Astrocyte of the spinal cord (primary cell): Measurements from ENCODE around the gene IFNG-AS1.

Experiments
- DNase-seq: peaks from one replicate; pipeline ENCODE4 v3.0.0; 2011; ENCODE audit warnings: low read depth, low spot score
- H3K4me3 ChIP-seq: 2 replicates; pipeline ENCODE4 v1.5.1; 2011; ENCODE audit warnings: low read depth, mild to moderate bottlenecking, low read length, moderate library complexity
- CTCF ChIP-seq: IDR thresholded peaks from 2 replicates; pipeline ENCODE4 v1.5.1; 2012; ENCODE audit warnings: low read depth, mild to moderate bottlenecking, low read length, inconsistent platforms
- in situ Hi-C: cut with HindIII; loops from 2 replicates; pipeline ENCODE4 v1.10.0; 2017; ENCODE audit warnings: low sequenced_read_pairs

IFNG-AS1 gene

GRCh38 chr12:67969134-67969802, 20.0 kb upstream of the IFNG-AS1 start:
- H3K4me3 ChIP-seq = no peak overlapping the region
- DNase-seq = no peak
- in situ Hi-C loops = no loop called here
- TF ChIP-seq CTCF = no peak

GRCh38 chr12:67977668-67978067, 11.6 kb upstream of the IFNG-AS1 start:
- in situ Hi-C loops = no loop called here
- no peak for DNase-seq
- TF ChIP-seq CTCF = no peak
- no peak overlapping the region for H3K4me3 ChIP-seq

- no peak overlapping the region for H3K4me3 ChIP-seq
- DNase-seq = no peak
- TF ChIP-seq CTCF = no peak
- in situ Hi-C loops = no loop called here
Measured at GRCh38 chr12:67980391-67980790, 8.9 kb upstream of the IFNG-AS1 start.

- TF ChIP-seq CTCF = no peak
- DNase-seq = peak; percentile 91
- no peak overlapping the region for H3K4me3 ChIP-seq
- in situ Hi-C loops = no loop called here
Measured at GRCh38 chr12:67981287-67982162, 7.7 kb upstream of the IFNG-AS1 start.

- H3K4me3 ChIP-seq = no peak overlapping the region
- DNase-seq = peak; percentile 21
- no peak for TF ChIP-seq CTCF
- in situ Hi-C loops = no loop called here
Measured at GRCh38 chr12:67982164-67982563, 7.1 kb upstream of the IFNG-AS1 start.

GRCh38 chr12:67986632-67987031, 2.6 kb upstream of the IFNG-AS1 start:
- no peak for TF ChIP-seq CTCF
- in situ Hi-C loops = no loop called here
- no peak overlapping the region for H3K4me3 ChIP-seq
- no peak for DNase-seq
